Kidney epithelial cell (primary cell): ENCODE measurements around the gene RAB6B. TPM values are rescaled to one million over a fixed set of nuclear protein-coding genes. Genes with fewer than 3 reads are reported as not detected.

Experiments
- DNase-seq: peaks from one replicate; pipeline ENCODE4 v3.0.0-alpha.2; 2010; ENCODE audit warnings: low read depth
- H3K27me3 ChIP-seq: 2 replicates; pipeline ENCODE4 v1.6.0; 2011; ENCODE audit warnings: low read length; ENCODE audit not compliant: control insufficient read depth, insufficient read depth
- H3K36me3 ChIP-seq: 2 replicates; pipeline ENCODE4 v1.5.1; 2011; ENCODE audit warnings: low read length; ENCODE audit not compliant: control insufficient read depth, insufficient read depth
- H3K4me3 ChIP-seq: 2 replicates; pipeline ENCODE4 v1.5.1; 2011; ENCODE audit warnings: low read depth, mild to moderate bottlenecking, control low read depth, low read length
- total RNA-seq: library from RNA; depleted of rRNA; stranded (reverse); fragments of >200 nt; gene quantifications from 2 replicates; pipeline ENCODE4 v1.2.3, GENCODE V29; 2015
- TF ChIP-seq, protein P1 (sequence below): IDR thresholded peaks from 2 replicates; pipeline ENCODE4 v1.5.1; 2011; ENCODE audit warnings: mild to moderate bottlenecking, moderate library complexity, low read length, control low read depth, inconsistent platforms; ENCODE audit not compliant: insufficient read depth, poor library complexity, severe bottlenecking

Gene RAB6B
- total RNA-seq, 1 donor from 2014 or later, result 4.4 TPM

DNA sequence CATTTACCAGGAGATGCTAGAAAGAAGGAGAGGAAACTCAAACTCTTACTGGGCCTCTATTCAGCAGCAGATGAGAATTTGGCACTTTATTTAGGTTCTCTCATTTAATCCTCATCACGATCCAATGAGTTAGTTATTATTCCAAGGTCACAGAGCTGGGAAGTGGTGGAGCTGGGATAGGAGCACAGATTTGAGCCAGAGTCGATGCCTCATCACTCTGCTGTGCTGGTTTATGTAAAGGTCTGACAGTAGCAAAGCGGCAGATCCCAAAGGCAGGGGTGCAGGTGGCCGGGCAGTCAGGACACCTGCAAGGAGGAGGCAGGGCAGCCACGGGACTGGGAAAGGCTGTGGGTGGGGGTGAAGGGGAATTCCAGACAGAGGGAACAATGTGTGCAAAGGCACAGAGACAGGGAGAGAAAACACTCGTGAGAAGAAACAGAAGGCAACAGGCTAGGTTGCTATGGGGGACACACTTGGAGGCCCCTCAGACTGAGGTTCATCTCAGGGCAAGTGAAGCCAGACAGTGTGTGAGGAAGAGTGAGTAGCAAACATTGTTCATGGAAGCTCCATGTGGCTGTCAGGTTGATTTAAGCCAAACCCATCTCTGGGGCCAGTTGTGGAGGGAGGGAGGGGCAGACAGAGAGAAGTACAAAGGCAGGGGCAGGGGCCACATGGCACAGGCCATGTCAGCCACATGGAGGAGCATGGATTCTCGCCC, 26.8 kb downstream of the RAB6B start:
- DNase-seq, result no peak
- Histone ChIP-seq H3K36me3 (no peaks in the 10 kb centered on the region), H3K4me3 (no peak overlapping the region), H3K27me3 (no peaks in the 10 kb centered on the region)
- TF ChIP-seq, protein P1, sequence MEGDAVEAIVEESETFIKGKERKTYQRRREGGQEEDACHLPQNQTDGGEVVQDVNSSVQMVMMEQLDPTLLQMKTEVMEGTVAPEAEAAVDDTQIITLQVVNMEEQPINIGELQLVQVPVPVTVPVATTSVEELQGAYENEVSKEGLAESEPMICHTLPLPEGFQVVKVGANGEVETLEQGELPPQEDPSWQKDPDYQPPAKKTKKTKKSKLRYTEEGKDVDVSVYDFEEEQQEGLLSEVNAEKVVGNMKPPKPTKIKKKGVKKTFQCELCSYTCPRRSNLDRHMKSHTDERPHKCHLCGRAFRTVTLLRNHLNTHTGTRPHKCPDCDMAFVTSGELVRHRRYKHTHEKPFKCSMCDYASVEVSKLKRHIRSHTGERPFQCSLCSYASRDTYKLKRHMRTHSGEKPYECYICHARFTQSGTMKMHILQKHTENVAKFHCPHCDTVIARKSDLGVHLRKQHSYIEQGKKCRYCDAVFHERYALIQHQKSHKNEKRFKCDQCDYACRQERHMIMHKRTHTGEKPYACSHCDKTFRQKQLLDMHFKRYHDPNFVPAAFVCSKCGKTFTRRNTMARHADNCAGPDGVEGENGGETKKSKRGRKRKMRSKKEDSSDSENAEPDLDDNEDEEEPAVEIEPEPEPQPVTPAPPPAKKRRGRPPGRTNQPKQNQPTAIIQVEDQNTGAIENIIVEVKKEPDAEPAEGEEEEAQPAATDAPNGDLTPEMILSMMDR, result no peak

DNA sequence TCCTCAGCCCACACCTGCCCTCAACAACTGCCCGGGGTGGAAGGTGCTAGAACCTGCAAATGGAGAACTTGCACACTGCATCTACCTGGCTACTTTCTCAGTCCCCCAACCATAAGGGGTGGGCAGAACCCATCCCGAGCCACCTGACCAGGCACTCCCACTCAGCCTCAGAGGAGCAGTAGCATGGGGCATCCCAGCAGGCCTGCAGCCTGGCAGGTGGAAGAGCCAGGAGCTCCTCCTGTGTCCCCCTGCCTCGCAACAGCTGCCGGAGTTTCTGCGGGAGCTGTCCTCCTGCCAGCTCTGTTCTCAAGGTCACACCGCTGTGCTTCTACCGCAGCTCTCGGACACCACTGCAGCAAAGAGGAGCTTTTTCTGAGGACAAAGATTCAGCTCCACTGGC, 27.5 kb downstream of the RAB6B start:
- no peaks in the 10 kb centered on the region for H3K36me3 ChIP-seq
- no peak overlapping the region for H3K4me3 ChIP-seq
- DNase-seq, result no peak
- TF ChIP-seq, protein P1, result no peak
- H3K27me3 ChIP-seq, result no peaks in the 10 kb centered on the region

GRCh38 chr3:133866141-133866540, 29.5 kb downstream of the RAB6B start:
- TF ChIP-seq, protein P1, result no peak
- no peaks in the 10 kb centered on the region for H3K27me3 ChIP-seq
- no peak for DNase-seq
- H3K4me3 ChIP-seq, result no peak overlapping the region
- no peaks in the 10 kb centered on the region for H3K36me3 ChIP-seq

- no peak for DNase-seq
- TF ChIP-seq, protein P1, result no peak
- Histone ChIP-seq H3K4me3 (no peak overlapping the region), H3K27me3 (no peaks in the 10 kb centered on the region), H3K36me3 (no peaks in the 10 kb centered on the region)
Measured at GRCh38 chr3:133865136-133865855, 30.4 kb downstream of the RAB6B start.

DNA sequence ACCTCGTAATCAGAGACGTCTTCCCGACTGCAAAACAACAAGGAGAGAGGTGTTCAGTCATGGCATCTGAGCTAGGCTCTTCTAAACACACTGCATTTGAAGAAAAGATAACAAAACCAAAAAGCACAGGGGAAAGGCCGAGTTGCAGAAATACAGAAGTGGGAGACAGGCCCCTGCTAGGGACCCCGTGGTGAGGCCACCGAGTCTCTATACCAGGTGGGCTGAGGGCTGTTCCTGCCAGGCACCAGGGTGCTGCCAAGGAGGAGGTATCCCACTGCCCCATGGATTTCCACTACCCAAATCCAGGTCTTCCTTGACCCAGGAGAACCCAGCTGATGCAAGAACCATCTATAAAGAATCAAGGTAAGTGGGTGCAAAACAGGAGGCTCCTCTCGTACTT, 31.1 kb downstream of the RAB6B start:
- Histone ChIP-seq H3K36me3 (no peaks in the 10 kb centered on the region), H3K27me3 (no peaks in the 10 kb centered on the region), H3K4me3 (no peak overlapping the region)
- TF ChIP-seq, protein P1, result no peak
- no peak for DNase-seq

- H3K27me3 ChIP-seq, result no peaks in the 10 kb centered on the region
- no peaks in the 10 kb centered on the region for H3K36me3 ChIP-seq
- TF ChIP-seq, protein P1, result no peak
- no peak overlapping the region for H3K4me3 ChIP-seq
- DNase-seq, result no peak
Measured at GRCh38 chr3:133863911-133864310, 31.8 kb downstream of the RAB6B start.
